Islet precursor cell (in vitro differentiated cells): ENCODE data around the gene PPM1G.

Experiments used
- DNase-seq: peaks from one replicate; pipeline ENCODE4 v3.0.0-alpha.2; 2018

Gene PPM1G

GRCh38 chr2:27408601-27409320, 630 bp downstream of the PPM1G start:
- DNase-seq = no peak

- peak; percentile 68 for DNase-seq
Observed at GRCh38 chr2:27407798-27408491, 1.4 kb downstream of the PPM1G start.

GRCh38 chr2:27400348-27401135, 8.8 kb downstream of the PPM1G start:
- no peak for DNase-seq

GRCh38 chr2:27398962-27399361, 10.4 kb downstream of the PPM1G start:
- no peak for DNase-seq

- DNase-seq = no peak
Observed at GRCh38 chr2:27393225-27393624, 16.2 kb downstream of the PPM1G start.

GRCh38 chr2:27390822-27391679, 18.3 kb downstream of the PPM1G start:
- no peak for DNase-seq

GRCh38 chr2:27381577-27382181, 27.7 kb downstream of the PPM1G start:
- DNase-seq = no peak

- peak; percentile 99 for DNase-seq
Observed at GRCh38 chr2:27380626-27381545, 28.5 kb downstream of the PPM1G start, which contains the start of gene ZNF513. ZNF513 (minus strand) TSS chr2:27380734; CDS start chr2:27380526, 208 bp downstream.

- peak; percentile 61 for DNase-seq
Observed at GRCh38 chr2:27379836-27380625, 29.4 kb downstream of the PPM1G start.

- DNase-seq = no peak
Observed at GRCh38 chr2:27379383-27379835, 30.0 kb downstream of the PPM1G start.

- no peak for DNase-seq
Observed at GRCh38 chr2:27378809-27379290, 30.5 kb downstream of the PPM1G start.

- no peak for DNase-seq
Observed at GRCh38 chr2:27378096-27378808, 31.1 kb downstream of the PPM1G start.

- DNase-seq = no peak
Observed at GRCh38 chr2:27377618-27378095, 31.7 kb downstream of the PPM1G start.

- no peak for DNase-seq
Observed at GRCh38 chr2:27376866-27377617, 32.3 kb downstream of the PPM1G start.

GRCh38 chr2:27376151-27376865, 33.1 kb downstream of the PPM1G start:
- no peak for DNase-seq

GRCh38 chr2:27375513-27376099, 33.8 kb downstream of the PPM1G start:
- no peak for DNase-seq

- DNase-seq = no peak
Observed at GRCh38 chr2:27373567-27373966, 35.8 kb downstream of the PPM1G start.
